Stimulated activated CD4-positive, alpha-beta T cell treated with anti-CD3 and anti-CD28 coated beads, Interleukin-4, amount 100 ng/mL, for 24 hours (primary cell): ENCODE measurements around the gene PUDP.
"Not testable (repeated sequence)": the region's sequence is repeated elsewhere in the genome, so short reads cannot be mapped to it uniquely, and the experiment has no call there.

Experiments
- DNase-seq: peaks from one replicate; pipeline ENCODE4 v3.0.0-alpha.2; 2020

The PUDP gene

GRCh38 chrX:7025471-7025870, 122.5 kb downstream of the PUDP start:
- DNase-seq, result no peak

- no peak for DNase-seq
These were observed 123.1 kb downstream of the PUDP start for GRCh38 chrX:7024850-7025249.

GRCh38 chrX:7022996-7023395, 125.0 kb downstream of the PUDP start:
- DNase-seq, result not testable (repeated sequence)

- no peak for DNase-seq
These were observed 126.0 kb downstream of the PUDP start for GRCh38 chrX:7021991-7022390.

- DNase-seq, result no peak
These were observed 128.4 kb downstream of the PUDP start for GRCh38 chrX:7019555-7019954.

GRCh38 chrX:7012262-7012834, 135.6 kb downstream of the PUDP start:
- not testable (repeated sequence) for DNase-seq

GRCh38 chrX:7010897-7011296, 137.1 kb downstream of the PUDP start:
- not testable (repeated sequence) for DNase-seq

GRCh38 chrX:7007328-7007727, 140.6 kb downstream of the PUDP start:
- DNase-seq, result not testable (repeated sequence)
